Measurements from ENCODE around the gene LRRC58.

LRRC58 gene

GRCh38 chr3:120274739-120275167 is 74.4 kb downstream of the LRRC58 start:
- DNase-seq, result no peak
